HG03159 (cell line): Measurements from ENCODE around the gene CACNA2D1.

Source experiments
- ATAC-seq: cut with Tn5 transposase; IDR thresholded peaks from one replicate; pipeline ENCODE4 v1.9.1; 2021; ENCODE audit warnings: mild to moderate bottlenecking, moderate library complexity; ENCODE audit not compliant: unreplicated experiment

CACNA2D1 gene

DNA sequence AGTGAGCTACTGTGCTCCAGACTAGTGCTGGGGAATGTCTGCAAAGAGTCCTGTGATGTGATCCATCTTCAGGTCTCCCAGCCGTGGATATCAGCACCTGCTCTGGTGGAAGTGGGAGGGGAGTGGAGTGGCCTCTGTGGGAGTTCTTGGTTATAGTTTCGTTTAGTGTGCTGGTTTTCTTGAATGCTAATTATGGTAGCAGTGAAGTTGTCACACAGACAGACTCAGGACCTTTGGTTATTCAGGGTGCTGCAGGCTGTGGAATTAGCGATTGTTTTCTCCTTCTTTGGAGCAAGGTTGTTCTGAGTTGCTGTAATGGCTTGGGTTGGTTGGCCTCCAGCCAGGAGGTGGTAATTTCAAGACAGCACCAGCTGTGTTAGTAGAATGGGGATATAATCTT, 541.0 kb downstream of the CACNA2D1 start:
- ATAC-seq, result no peak
